ENCODE measurements around the gene KIAA1671.

Gene KIAA1671

GRCh38 chr22:25016311-25016710, 63.8 kb downstream of the KIAA1671 start:
- DNase-seq (ENCODE audit: low read depth, low spot score), result no peak
- no peak for TF ChIP-seq CTCF (IDR thresholded peaks at IDR 0.05; ENCODE audit: low read depth, low read length)
- in situ Hi-C loops (cut with HindIII; ENCODE audit: low sequenced_read_pairs), result no loop called here
- no peak overlapping the region for H3K4me3 ChIP-seq (ENCODE audit: low read depth, low read length)

- DNase-seq (ENCODE audit: low read depth, low spot score), result no peak
- no peak for TF ChIP-seq CTCF (IDR thresholded peaks at IDR 0.05; ENCODE audit: low read depth, low read length)
- no peak overlapping the region for H3K4me3 ChIP-seq (ENCODE audit: low read depth, low read length)
- in situ Hi-C loops (cut with HindIII; ENCODE audit: low sequenced_read_pairs), result no loop called here
Observed at GRCh38 chr22:25018009-25018408, 65.5 kb downstream of the KIAA1671 start.

- H3K4me3 ChIP-seq (ENCODE audit: low read depth, low read length), result no peak overlapping the region
- in situ Hi-C loops (cut with HindIII; ENCODE audit: low sequenced_read_pairs), result no loop called here
- DNase-seq (ENCODE audit: low read depth, low spot score), result no peak
- no peak for TF ChIP-seq CTCF (IDR thresholded peaks at IDR 0.05; ENCODE audit: low read depth, low read length)
Observed at GRCh38 chr22:25019427-25020184, 67.1 kb downstream of the KIAA1671 start.

GRCh38 chr22:25021409-25021808, 68.9 kb downstream of the KIAA1671 start:
- no peak for TF ChIP-seq CTCF (IDR thresholded peaks at IDR 0.05; ENCODE audit: low read depth, low read length)
- no peak overlapping the region for H3K4me3 ChIP-seq (ENCODE audit: low read depth, low read length)
- no peak for DNase-seq (ENCODE audit: low read depth, low spot score)
- in situ Hi-C loops (cut with HindIII; ENCODE audit: low sequenced_read_pairs), result no loop called here

- no peak for DNase-seq (ENCODE audit: low read depth, low spot score)
- no peak overlapping the region for H3K4me3 ChIP-seq (ENCODE audit: low read depth, low read length)
- in situ Hi-C loops (cut with HindIII; ENCODE audit: low sequenced_read_pairs), result no loop called here
- TF ChIP-seq CTCF (IDR thresholded peaks at IDR 0.05; ENCODE audit: low read depth, low read length), result no peak
Observed at GRCh38 chr22:25021976-25022711, 69.6 kb downstream of the KIAA1671 start.

- DNase-seq (ENCODE audit: low read depth, low spot score), result no peak
- TF ChIP-seq CTCF (IDR thresholded peaks at IDR 0.05; ENCODE audit: low read depth, low read length), result no peak
- in situ Hi-C loops (cut with HindIII; ENCODE audit: low sequenced_read_pairs), result no loop called here
- H3K4me3 ChIP-seq (ENCODE audit: low read depth, low read length), result no peak overlapping the region
Observed at GRCh38 chr22:25023879-25024278, 71.4 kb downstream of the KIAA1671 start.

All from astrocyte of the spinal cord (primary cell).